Measurements from ENCODE around the gene HGS. TPM values are rescaled to one million over a fixed set of nuclear protein-coding genes. Genes with fewer than 3 reads are reported as not detected.
A peak's percentile ranks its signal among the peaks of the same experiment; 100 is the strongest.

The HGS gene
- total and polyA plus RNA-seq, 2 of the 8 experiments (the other 6 are each of a cell fraction or from before 2014, with no cell fraction given) = 80.8 to 99.7 TPM

- no peak overlapping the region for H3K14ac ChIP-seq (ENCODE audit: insufficient read length)
- H3K23me2 ChIP-seq (ENCODE audit: low read depth, low read length) = no peaks in the 10 kb centered on the region
- DNase-seq (ENCODE audit: low read depth in 1 of 2, low spot score in 2 of 2) = no peak
- TF ChIP-seq POLR2A (IDR thresholded peaks at IDR 0.05; ENCODE audit: control extremely low read depth in 1 of 2, low read depth in 2 of 2, low read length in 2 of 2) = peak in 1 of 2 experiments; percentile 23; a peak in 2 of 3 replicates
- no peak for TF ChIP-seq KDM5A (IDR thresholded peaks at IDR 0.05; ENCODE audit: low read length)
- TF ChIP-seq RNF2 (IDR thresholded peaks at IDR 0.05; ENCODE audit: borderline replicate concordance, low read depth, low read length, missing control alignments, poor library complexity, severe bottlenecking) = no peak
- no peak for TF ChIP-seq FOSL1 (IDR thresholded peaks at IDR 0.05; ENCODE audit: insufficient read depth, low read depth, low read length)
- TF ChIP-seq SIRT6 (IDR thresholded peaks at IDR 0.05; ENCODE audit: low read length) = no peak
- no peak for TF ChIP-seq TBP (IDR thresholded peaks at IDR 0.05; ENCODE audit: low read depth, low read length)
- TF ChIP-seq ATF2 (IDR thresholded peaks at IDR 0.05; ENCODE audit: low read length) = no peak
- H2BK12ac ChIP-seq (ENCODE audit: low read depth, low read length) = no peak overlapping the region
- WGBS, 2 experiments (ENCODE audit: extremely low coverage in 1 of 2, insufficient coverage in 1 of 2, insufficient read length in 1 of 2, insufficient replicate concordance in 2 of 2, low coverage in 1 of 2, low lambda C conversion rate in 2 of 2, missing lambda C conversion rate in 1 of 2) = 98% methylated on average over 17 of the region's 17 CpGs; no CpG with 5 or more reads in 1 of the 2 experiments
- peaks cover 0 to 3% of the 10 kb centered on the region in 2 experiments; a peak in 1 of 4 replicates for H3K79me2 ChIP-seq (ENCODE audit: control insufficient read depth in 1 of 2, insufficient read depth in 2 of 2, low read length in 2 of 2)
- no peak overlapping the region for H2AK5ac ChIP-seq (ENCODE audit: low read depth, low read length)
- H3K4me3 ChIP-seq (ENCODE audit: extremely low read depth in 1 of 4, insufficient read depth in 2 of 4, low read depth in 3 of 4, low read length in 4 of 4) = no peak overlapping the region
- H3K4me1 ChIP-seq (replicated peaks in 1 of 4; ENCODE audit: control insufficient read depth in 3 of 4, insufficient read depth in 4 of 4, low read length in 3 of 4) = no peaks in the 10 kb centered on the region
- POLR2A ChIA-PET (ENCODE audit: partially characterized antibody) = interaction anchor here (0.9 to 28.4 kb wide), 6 partner anchors 8 to 32 kb away, joined by 3 to 436 read pairs (median 4); partner anchors contain the start of genes MRPL12 and SLC25A10
- no peak overlapping the region for H2BK5ac ChIP-seq (ENCODE audit: low read depth, low read length)
- peaks cover 10 to 25% (median 22%) of the 10 kb centered on the region in 4 experiments for H3K36me3 ChIP-seq (ENCODE audit: control insufficient read depth in 2 of 4, insufficient read depth in 4 of 4, low read length in 3 of 4)
- H3K18ac ChIP-seq (ENCODE audit: extremely low read depth, low read length) = no peak overlapping the region
- H3K56ac ChIP-seq (replicated peaks; ENCODE audit: insufficient read length, low read depth, low read length) = no peak overlapping the region
- H2BK15ac ChIP-seq (ENCODE audit: low read length) = no peak overlapping the region
- H3K9me3 ChIP-seq (ENCODE audit: insufficient read depth in 2 of 2, low read depth in 1 of 2, low read length in 1 of 2) = no peaks in the 10 kb centered on the region
- CTCF ChIA-PET (ENCODE audit: partially characterized antibody) = interaction anchor here (0.8 to 4.9 kb wide), 4 partner anchors 8 to 37 kb away, joined by 3 to 20 read pairs (median 13); no protein-coding TSS in a partner anchor
- H4K8ac ChIP-seq (ENCODE audit: extremely low read depth, insufficient read depth, low read length) = no peak overlapping the region
- no peak overlapping the region for H3K27ac ChIP-seq (ENCODE audit: low read depth, low read length)
- H4K5ac ChIP-seq (ENCODE audit: insufficient read length, low read depth, low read length) = no peak overlapping the region
- no peak overlapping the region for H3K4me2 ChIP-seq (ENCODE audit: insufficient read depth in 1 of 2, low read depth in 2 of 2, low read length in 2 of 2)
- FAIRE-seq = no peak
- no peak overlapping the region for H2BK20ac ChIP-seq (ENCODE audit: low read length)
- H2BK120ac ChIP-seq (replicated peaks; ENCODE audit: low read depth, low read length) = no peak overlapping the region
- H3K9ac ChIP-seq (replicated peaks in 1 of 4; ENCODE audit: extremely low read depth in 1 of 4, low read depth in 3 of 4, low read length in 3 of 4) = no peak overlapping the region
- no peak overlapping the region for H3K23ac ChIP-seq (ENCODE audit: insufficient read length)
- H2AFZ ChIP-seq (ENCODE audit: low read length) = no peak overlapping the region
- peaks cover 5 to 22% of the 10 kb centered on the region in 2 experiments for H4K20me1 ChIP-seq (replicated peaks in 1 of 2; ENCODE audit: control insufficient read depth in 1 of 2, insufficient read depth in 2 of 2, low read length in 2 of 2)
- H3K27me3 ChIP-seq (replicated peaks in 1 of 4; ENCODE audit: control insufficient read depth in 3 of 4, extremely low read depth in 1 of 4, insufficient read depth in 3 of 4, low read length in 3 of 4) = no peaks in the 10 kb centered on the region; a peak in 1 of 7 replicates
- H3K4ac ChIP-seq (replicated peaks; ENCODE audit: insufficient read length, low read depth, low read length) = no peak overlapping the region
- H3K79me1 ChIP-seq (ENCODE audit: low read depth, low read length) = no peaks in the 10 kb centered on the region; the same call in 1 of the 2 replicates
- no peak overlapping the region for H4K91ac ChIP-seq (replicated peaks; ENCODE audit: insufficient read length, low read length)
Measured at GRCh38 chr17:81676906-81677305, 6.9 kb upstream of the HGS start.

All from H1 (cell line).